Lung (tissue), 10 donors: ENCODE measurements around the gene OR2T27. TPM values are rescaled to one million over a fixed set of nuclear protein-coding genes. Genes with fewer than 3 reads are reported as not detected.
"Not testable (repeated sequence)": the region's sequence is repeated elsewhere in the genome, so short reads cannot be mapped to it uniquely, and the experiment has no call there.

Experiments used
- ATAC-seq: fragments of 200-7000 bp; cut with Tn5 transposase; one replicate; pipeline ENCODE4 v1.9.1; 2020; ENCODE audit warnings: moderate number of reproducible peaks; ENCODE audit not compliant: insufficient read depth, low FRiP score
- DNase-seq, 3 donors: peaks; one replicate each; pipeline ENCODE4 v3.0.0-alpha.2; 2013 to 2017
- H3K27ac ChIP-seq, 2 donors: one replicate each; pipeline ENCODE4 v1.5.1; 2013; ENCODE audit warnings: mild to moderate bottlenecking in 2 of 2, moderate library complexity in 2 of 2, control low read depth in 1 of 2, inconsistent platforms in 1 of 2, low read depth in 1 of 2, low read length in 1 of 2
- H3K27me3 ChIP-seq, 3 donors: one replicate each; pipeline ENCODE4 v1.5.1; 2013; ENCODE audit warnings: low read length in 2 of 3; ENCODE audit not compliant: control insufficient read depth in 3 of 3, insufficient read depth in 3 of 3
- H3K36me3 ChIP-seq, 4 donors: one replicate each; pipeline ENCODE4 v1.5.1; 2013; ENCODE audit warnings: low read length in 4 of 4, mild to moderate bottlenecking in 1 of 4, moderate library complexity in 1 of 4; ENCODE audit not compliant: control insufficient read depth in 4 of 4, insufficient read depth in 4 of 4
- H3K4me1 ChIP-seq, 5 donors: one replicate each; pipeline ENCODE4 v1.5.1; 2013; ENCODE audit warnings: low read length in 5 of 5, mild to moderate bottlenecking in 2 of 5, moderate library complexity in 1 of 5; ENCODE audit not compliant: control insufficient read depth in 5 of 5, insufficient read depth in 5 of 5
- H3K4me3 ChIP-seq: one replicate; pipeline ENCODE4 v1.5.1; 2013; ENCODE audit warnings: mild to moderate bottlenecking, control low read depth, moderate library complexity
- H3K9ac ChIP-seq, 2 donors: one replicate each; pipeline ENCODE4 v1.5.1; 2013; ENCODE audit warnings: low read length in 2 of 2, control low read depth in 1 of 2; ENCODE audit not compliant: insufficient read depth in 1 of 2
- H3K9me3 ChIP-seq, 4 donors: one replicate each; pipeline ENCODE4 v1.5.1; 2013; ENCODE audit warnings: low read length in 3 of 4, mild to moderate bottlenecking in 1 of 4, moderate library complexity in 1 of 4; ENCODE audit not compliant: control insufficient read depth in 4 of 4, insufficient read depth in 3 of 4
- WGBS, 2 donors: extraction: QIAGEN DNeasy Blood & Tissue Kit; methylation state at CpG; one replicate each; pipeline ENCODE4 v1.1.7; 2013; 5-methylcytosine and 5-hydroxymethylcytosine counted together
- polyA plus RNA-seq, 2 donors: library from polyadenylated mRNA; stranded (reverse); fragments of 200-250 nt; gene quantifications; one replicate each; pipeline ENCODE4 v1.2.1, GENCODE V29; 2013
- total RNA-seq, 2 donors: library from RNA; depleted of rRNA in 1 of 2; stranded (reverse); fragments of >200 nt in 1 of 2; gene quantifications; one replicate each; pipeline ENCODE4 v1.2.1, GENCODE V29; 2014 to 2021
- donor health status: Bipolar disorder and iron deficiency.
- donor health status: healthy.
- donor health status: DM: yes; HTN: yes; CAD: no.

OR2T27 gene
- total and polyA plus RNA-seq, 4 donors, result not detected

- not testable (repeated sequence) for ATAC-seq, H3K27ac ChIP-seq, H3K9ac ChIP-seq, H3K4me1 ChIP-seq, H3K9me3 ChIP-seq, H3K4me3 ChIP-seq, DNase-seq, H3K27me3 ChIP-seq, H3K36me3 ChIP-seq
- WGBS, 2 donors, result no CpG with 5 or more reads among the region's 1 CpG
Observed at GRCh38 chr1:248648770-248649536, 6.4 kb downstream of the OR2T27 start.

GRCh38 chr1:248645178-248645577 lies 10.2 kb downstream of the OR2T27 start, which contains the start of gene OR2T35:
Gene OR2T35, minus strand, starts transcription at chr1:248645278. Its CDS starts 6,020 bp downstream, at chr1:248639258.
- H3K4me1 ChIP-seq, DNase-seq, H3K4me3 ChIP-seq, H3K27ac ChIP-seq, H3K9me3 ChIP-seq, H3K27me3 ChIP-seq, ATAC-seq, H3K9ac ChIP-seq, H3K36me3 ChIP-seq: not testable (repeated sequence)
- 90% methylated on average over 1 of the region's 3 CpGs; no CpG with 5 or more reads in 1 of the 2 donors for WGBS, 2 donors

- not testable (repeated sequence) for ATAC-seq, H3K27me3 ChIP-seq, H3K9me3 ChIP-seq, H3K4me3 ChIP-seq, H3K27ac ChIP-seq, DNase-seq, H3K36me3 ChIP-seq, H3K4me1 ChIP-seq, H3K9ac ChIP-seq
- no CpG with 5 or more reads among the region's 4 CpGs for WGBS, 2 donors
Observed at GRCh38 chr1:248642971-248643651, 12.2 kb downstream of the OR2T27 start.

GRCh38 chr1:248641583-248641982 lies 13.7 kb downstream of the OR2T27 start:
- H3K9me3 ChIP-seq, H3K9ac ChIP-seq, ATAC-seq, DNase-seq, H3K36me3 ChIP-seq, H3K27me3 ChIP-seq, H3K4me3 ChIP-seq, H3K27ac ChIP-seq, H3K4me1 ChIP-seq: not testable (repeated sequence)
- WGBS, 2 donors, result 94% methylated on average over 2 of the region's 5 CpGs; no CpG with 5 or more reads in 1 of the 2 donors

GRCh38 chr1:248640906-248641305 lies 14.4 kb downstream of the OR2T27 start:
- not testable (repeated sequence) for H3K36me3 ChIP-seq, ATAC-seq, H3K27ac ChIP-seq, H3K9me3 ChIP-seq, DNase-seq, H3K4me1 ChIP-seq, H3K9ac ChIP-seq, H3K27me3 ChIP-seq, H3K4me3 ChIP-seq
- WGBS, 2 donors, result no CpG with 5 or more reads among the region's 3 CpGs

- not testable (repeated sequence) for H3K4me1 ChIP-seq, DNase-seq, H3K27me3 ChIP-seq, H3K36me3 ChIP-seq, H3K27ac ChIP-seq, H3K9me3 ChIP-seq, H3K9ac ChIP-seq, H3K4me3 ChIP-seq, ATAC-seq
- WGBS, 2 donors, result no CpG with 5 or more reads among the region's 5 CpGs
Observed at GRCh38 chr1:248639652-248640051, 15.7 kb downstream of the OR2T27 start.

DNA sequence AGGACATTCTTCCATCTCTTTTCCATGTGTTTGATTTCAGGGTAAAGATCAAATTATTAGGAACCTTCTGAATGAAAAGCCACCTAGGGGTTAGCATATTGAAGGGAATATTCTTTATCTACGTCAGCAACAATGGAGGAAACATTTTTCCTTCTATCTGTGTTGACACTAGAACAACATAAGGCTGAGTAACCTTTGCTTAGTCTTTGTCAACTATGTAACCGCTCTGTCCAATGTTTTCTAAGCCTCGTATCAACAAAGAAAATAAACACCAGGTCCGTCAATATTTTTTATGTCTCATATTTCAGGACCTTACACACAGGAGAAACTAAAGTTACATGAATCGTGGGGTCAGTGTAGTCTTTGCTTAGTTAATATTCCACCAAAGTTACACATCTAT lies 18.7 kb downstream of the OR2T27 start:
- ATAC-seq, H3K36me3 ChIP-seq, H3K27me3 ChIP-seq, H3K9me3 ChIP-seq, H3K4me1 ChIP-seq, H3K27ac ChIP-seq, DNase-seq, H3K9ac ChIP-seq, H3K4me3 ChIP-seq: not testable (repeated sequence)
- WGBS, 2 donors, result 48 to 75% methylated on average over 2 to 3 of the region's 5 CpGs

GRCh38 chr1:248634991-248635390 lies 20.3 kb downstream of the OR2T27 start, which contains the start of gene OR2T11:
Gene OR2T11, minus strand, starts transcription at chr1:248635091. Its CDS starts 7,963 bp downstream, at chr1:248627128.
- not testable (repeated sequence) for H3K4me3 ChIP-seq, H3K4me1 ChIP-seq, DNase-seq, H3K9ac ChIP-seq, ATAC-seq, H3K27ac ChIP-seq, H3K9me3 ChIP-seq, H3K36me3 ChIP-seq, H3K27me3 ChIP-seq
- no CpG with 5 or more reads among the region's 2 CpGs for WGBS, 2 donors
